SK-N-SH (cell line): Measurements from ENCODE around the gene GNAI1. TPM values are rescaled to one million over a fixed set of nuclear protein-coding genes. Genes with fewer than 3 reads are reported as not detected.

Experiments used
- CTCF ChIA-PET: fragments of 300-600, 350-600 bp; formaldehyde crosslinking; extraction: SDS; loops from one replicate; lab custom pipeline; 2021; lab: Yijun Ruan, JAX
- POLR2A ChIA-PET: fragments of 350-600 bp; sonication (Branson Sonifier 250); formaldehyde crosslinking; extraction: SDS; loops from one replicate; lab custom pipeline; 2020; ENCODE audit warnings: antibody characterized with exemption, inconsistent platforms; lab: Yijun Ruan, JAX
- DNase-seq: peaks from one replicate; pipeline ENCODE4 v3.0.0; 2012
- H2AFZ ChIP-seq: fragments of 200-600 bp; sonication (generic); 2 replicates; pipeline ENCODE4 v1.8.1; 2016; ENCODE audit warnings: antibody characterized with exemption, mild to moderate bottlenecking, low read depth
- H3F3A ChIP-seq: fragments of 200-600 bp; sonication (generic); replicated peaks from 2 replicates; pipeline ENCODE3; 2016; ENCODE audit warnings: antibody characterized with exemption, mild to moderate bottlenecking; ENCODE audit not compliant: insufficient read depth
- H3K27ac ChIP-seq, 2 experiments: fragments of 200-500 bp in 1 of 2; fragments of 200-600 bp in 1 of 2; sonication (Bioruptor generic) in 1 of 2; sonication (generic), shearing (Covaris generic) in 1 of 2; 2 replicates each; pipeline versions ENCODE4 v1.5.1 to v1.6.1; 2014 to 2016; ENCODE audit warnings: low read depth in 2 of 2, inconsistent platforms in 1 of 2, low read length in 1 of 2, mild to moderate bottlenecking in 1 of 2, mixed read lengths in 1 of 2
- H3K27me3 ChIP-seq: fragments of 200-600 bp; sonication (generic), shearing (Covaris generic); 2 replicates; pipeline ENCODE4 v1.6.1; 2016; ENCODE audit warnings: mixed run types; ENCODE audit not compliant: insufficient read depth
- H3K36me3 ChIP-seq, 2 experiments: fragments of 200-500 bp in 1 of 2; fragments of 200-600 bp in 1 of 2; sonication (Bioruptor generic) in 1 of 2; sonication (generic) in 1 of 2; replicated peaks in 1 of 2; 2 replicates each; pipeline versions ENCODE3 to v1.5.1; 2014 to 2016; ENCODE audit warnings: low read length in 1 of 2, mild to moderate bottlenecking in 1 of 2; ENCODE audit not compliant: insufficient read depth in 2 of 2, control insufficient read depth in 1 of 2
- H3K4me1 ChIP-seq, 2 experiments: fragments of 200-500 bp in 1 of 2; fragments of 200-600 bp in 1 of 2; sonication (Bioruptor generic) in 1 of 2; sonication (generic), shearing (Covaris generic) in 1 of 2; 2 replicates each; pipeline versions ENCODE4 v1.5.1 to v1.6.1; 2014 to 2016; ENCODE audit warnings: low read depth in 1 of 2, low read length in 1 of 2, mixed run types in 1 of 2; ENCODE audit not compliant: insufficient read depth in 2 of 2, control insufficient read depth in 1 of 2
- H3K4me2 ChIP-seq: fragments of 200-600 bp; sonication (generic), shearing (Covaris generic); 2 replicates; pipeline ENCODE4 v1.6.1; 2017; ENCODE audit warnings: mixed run types
- H3K4me3 ChIP-seq, 2 experiments: fragments of 200-500 bp in 1 of 2; fragments of 200-600 bp in 1 of 2; sonication (Bioruptor generic) in 1 of 2; sonication (generic), shearing (Covaris generic) in 1 of 2; 2 replicates each; pipeline versions ENCODE4 v1.5.1 to v1.8.1; 2014 to 2016; ENCODE audit warnings: low read depth in 2 of 2, inconsistent platforms in 1 of 2, low read length in 1 of 2, mild to moderate bottlenecking in 1 of 2, mixed read lengths in 1 of 2, moderate library complexity in 1 of 2
- H3K79me2 ChIP-seq: fragments of 200-600 bp; sonication (generic); 2 replicates; pipeline ENCODE4 v1.8.1; 2017; ENCODE audit warnings: mild to moderate bottlenecking; ENCODE audit not compliant: insufficient read depth
- H3K9ac ChIP-seq: fragments of 200-600 bp; sonication (generic); 2 replicates; pipeline ENCODE4 v1.6.1; 2017; ENCODE audit warnings: mixed run types
- H3K9me2 ChIP-seq: fragments of 200-600 bp; sonication (generic); 2 replicates; pipeline ENCODE4 v1.6.1; 2017; ENCODE audit warnings: mixed run types
- H3K9me3 ChIP-seq: fragments of 200-600 bp; sonication (generic); 2 replicates; pipeline ENCODE4 v1.6.1; 2017; ENCODE audit warnings: mixed run types, mild to moderate bottlenecking, moderate library complexity
- H4K20me1 ChIP-seq: fragments of 200-600 bp; sonication (generic); 2 replicates; pipeline ENCODE4 v1.6.1; 2017; ENCODE audit warnings: mild to moderate bottlenecking, mixed run types; ENCODE audit not compliant: insufficient read depth
- CHD2 ChIP-seq: fragments of 150-350 bp; IDR thresholded peaks from 2 replicates; pipeline ENCODE4 v1.6.1; 2018; ENCODE audit warnings: low read length; ENCODE audit not compliant: partially characterized antibody
- ELF1 ChIP-seq: IDR thresholded peaks from 2 replicates; pipeline ENCODE4 v1.4.0; 2012
- FOXJ3 ChIP-seq: sonication (generic); formaldehyde crosslinking; IDR thresholded peaks from 2 replicates; pipeline ENCODE4 v1.5.1; 2020; ENCODE audit warnings: mild to moderate bottlenecking, missing genetic modification reagents
- GABPA ChIP-seq: IDR thresholded peaks from 2 replicates; pipeline ENCODE4 v1.4.0; 2012; ENCODE audit warnings: low read depth, mild to moderate bottlenecking
- MAX ChIP-seq: IDR thresholded peaks from 2 replicates; pipeline ENCODE4 v1.4.0; 2012; ENCODE audit warnings: low read depth
- NRF1 ChIP-seq: IDR thresholded peaks from 2 replicates; pipeline ENCODE4 v1.6.1; 2012; ENCODE audit warnings: low read depth, mild to moderate bottlenecking, low read length
- PBX3 ChIP-seq: IDR thresholded peaks from 2 replicates; pipeline ENCODE4; 2012
- POLR2AphosphoS5 ChIP-seq: IDR thresholded peaks from 2 replicates; pipeline ENCODE4 v1.6.1; 2012; ENCODE audit warnings: low read depth, low read length
- RCOR1 ChIP-seq: fragments of 150-350 bp; IDR thresholded peaks from 2 replicates; pipeline ENCODE4 v1.6.1; 2017; ENCODE audit warnings: antibody characterized with exemption, low read length
- REST ChIP-seq: IDR thresholded peaks from 2 replicates; pipeline ENCODE4 v1.6.1; 2012; ENCODE audit warnings: mild to moderate bottlenecking, low read depth, low read length, moderate library complexity
- RFX5 ChIP-seq: IDR thresholded peaks from 2 replicates; pipeline ENCODE4 v1.6.1; 2012; ENCODE audit warnings: mild to moderate bottlenecking, improper control_type of control experiment, low read length
- RXRA ChIP-seq: IDR thresholded peaks from 2 replicates; pipeline ENCODE4 v1.4.0; 2012; ENCODE audit warnings: low read depth, mild to moderate bottlenecking, borderline replicate concordance
- TAF1 ChIP-seq: IDR thresholded peaks from 2 replicates; pipeline ENCODE4 v1.6.1; 2012; ENCODE audit warnings: low read depth, mild to moderate bottlenecking, low read length, moderate library complexity, borderline replicate concordance
- TEAD4 ChIP-seq: IDR thresholded peaks from 2 replicates; pipeline ENCODE4 v1.4.0; 2012; ENCODE audit warnings: mild to moderate bottlenecking, borderline replicate concordance; ENCODE audit not compliant: insufficient read depth
- YY1 ChIP-seq: IDR thresholded peaks from 2 replicates; pipeline ENCODE4 v1.4.0; 2012; ENCODE audit warnings: low read depth, mild to moderate bottlenecking
- WGBS: methylation state at CpG from one replicate; pipeline ENCODE4 v1.1.6; 2017; ENCODE audit warnings: low lambda C conversion rate; 5-methylcytosine and 5-hydroxymethylcytosine counted together
- polyA plus RNA-seq, 3 experiments: library from polyadenylated mRNA; depleted of rRNA; stranded (reverse); fragments of >200 nt; gene quantifications; 2 replicates each; pipeline ENCODE4 v1.2.3, GENCODE V29; 2012

Gene GNAI1
- polyA plus RNA-seq, 1 of the 3 experiments (the other 2 are of a cell fraction), result 69.1 TPM

DNA sequence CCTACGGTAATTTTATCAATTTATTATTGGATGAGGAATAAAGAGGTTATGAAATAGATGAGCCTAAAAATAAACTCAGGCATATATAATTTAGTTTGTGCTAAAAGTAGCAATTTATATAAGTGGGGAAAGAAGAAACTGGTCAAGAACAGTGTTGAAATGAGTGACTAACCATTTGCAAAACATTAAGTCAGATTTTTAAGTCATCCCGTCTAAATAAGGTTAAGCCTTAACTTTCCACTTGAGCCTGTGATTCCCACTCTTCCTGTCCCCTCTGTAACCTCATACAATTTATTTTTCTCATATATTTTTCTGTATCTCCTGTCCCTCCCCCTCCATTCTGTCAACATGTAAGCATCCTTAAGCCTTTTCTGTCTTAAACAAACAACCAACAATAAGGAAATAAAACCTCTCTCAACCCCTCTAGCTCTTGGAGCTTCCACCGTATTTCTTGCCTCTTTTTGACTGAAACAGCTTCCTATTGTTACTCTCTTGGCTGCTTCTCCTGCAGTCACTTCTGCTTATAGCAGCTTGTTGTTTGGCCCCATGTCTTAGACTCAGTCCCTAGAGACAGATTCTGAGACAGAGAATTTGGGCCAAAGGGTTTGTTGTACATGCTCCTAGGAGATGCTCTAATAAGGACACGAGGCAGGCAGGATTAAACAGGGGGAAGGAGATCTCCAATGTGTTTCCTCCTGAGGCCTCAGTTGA lies 109.7 kb downstream of the GNAI1 start:
- no peaks in the 10 kb centered on the region for H3K27me3 ChIP-seq
- no peak overlapping the region for H3K4me2 ChIP-seq
- peaks cover 0 to 10% of the 10 kb centered on the region in 2 experiments; a peak in 1 of 4 replicates for H3K4me1 ChIP-seq
- ChIA-PET CTCF (interaction anchor here (0.6 to 1.3 kb wide), 3 partner anchors 41 to 430 kb away, joined by 3 to 5 read pairs (median 3); no protein-coding TSS in a partner anchor), POLR2A (no interaction called here)
- H3K9me2 ChIP-seq, result no peaks in the 10 kb centered on the region
- WGBS, result 84% methylated on average over 4 of the region's 4 CpGs
- no peaks in the 10 kb centered on the region for H4K20me1 ChIP-seq
- no peak overlapping the region for H3K27ac ChIP-seq
- no peaks in the 10 kb centered on the region for H3K9me3 ChIP-seq
- no peak overlapping the region for H3K9ac ChIP-seq
- no peak for TF ChIP-seq RFX5
- TF ChIP-seq RCOR1, result no peak
- no peak for TF ChIP-seq RXRA
- no peak for TF ChIP-seq GABPA
- TF ChIP-seq YY1, result no peak
- no peak for TF ChIP-seq ELF1
- TF ChIP-seq NRF1, result no peak
- no peak for TF ChIP-seq REST
- TF ChIP-seq MAX, result no peak
- no peak for TF ChIP-seq POLR2AphosphoS5
- no peak for TF ChIP-seq TAF1
- no peak for TF ChIP-seq CHD2
- no peak for TF ChIP-seq PBX3
- TF ChIP-seq TEAD4, result no peak
- no peak for TF ChIP-seq FOXJ3
- H2AFZ ChIP-seq, result no peak overlapping the region
- no peaks in the 10 kb centered on the region for H3K79me2 ChIP-seq
- no peak for DNase-seq
- no peaks in the 10 kb centered on the region for H3K36me3 ChIP-seq
- no peak overlapping the region for H3K4me3 ChIP-seq
- no peaks in the 10 kb centered on the region for H3F3A ChIP-seq
